ENCODE measurements around the gene SFRP2. TPM values are rescaled to one million over a fixed set of nuclear protein-coding genes. Genes with fewer than 3 reads are reported as not detected.

SFRP2 gene
- polyA plus RNA-seq, 12 donors: 18.0 to 187 (median 52.8) TPM; not detected in 1

DNA sequence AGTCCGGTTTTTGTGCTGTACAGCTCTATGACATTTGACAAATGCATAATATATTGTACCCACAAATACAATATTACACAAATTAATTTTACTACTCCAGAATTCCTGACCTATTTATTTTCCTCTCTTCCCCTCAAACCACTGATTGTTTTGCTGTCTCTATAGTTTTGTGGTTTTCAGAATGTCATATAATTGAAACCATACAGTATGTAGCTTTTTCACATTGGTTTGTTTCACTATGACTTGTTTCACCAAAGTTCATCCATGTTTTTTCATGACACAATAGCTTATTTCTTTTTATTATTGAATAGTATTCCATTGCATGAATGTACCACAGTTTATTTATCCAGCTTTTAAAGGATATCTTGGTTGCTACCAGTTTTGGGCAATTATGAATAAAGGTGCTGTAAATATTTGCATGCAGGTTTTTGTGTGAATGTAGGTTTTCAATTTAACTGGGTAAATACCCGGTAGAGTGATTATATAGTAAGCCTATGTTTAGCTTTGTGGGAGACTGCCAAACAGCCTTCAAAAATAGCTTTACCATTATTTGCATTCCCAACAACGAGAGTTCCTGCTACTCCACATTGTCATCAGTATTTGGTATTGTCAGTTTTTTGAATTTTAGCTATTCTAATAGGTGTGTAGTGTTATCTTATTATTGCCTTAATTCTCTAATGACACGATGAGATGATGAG, 55.0 kb downstream of the SFRP2 start:
- no peak for DNase-seq

GRCh38 chr4:153731239-153731638, 57.6 kb downstream of the SFRP2 start:
- DNase-seq: no peak

Other genes starting within 250 kb of the SFRP2 start
- gene TLR2, start 104.8 kb downstream of the SFRP2 start, polyA plus RNA-seq (ENCODE audit: insufficient read length in 12 of 12): 1 to 10 TPM in 11 of 12 donors, not detected in 1; 1.4 to 8.2 (median 2.7) TPM
- 1 to 10 TPM in 3 of 12 donors, under 1 TPM in 7, not detected in 2; 0.28 to 3.7 (median 0.59) TPM for gene RNF175, start 29.1 kb downstream of the SFRP2 start, polyA plus RNA-seq (ENCODE audit: insufficient read length in 12 of 12)